CD4-positive, alpha-beta T cell treated with Interleukin-15 for 4 hours (primary cell): Measurements from ENCODE around the gene SEPTIN2.
A peak's percentile ranks its signal among the peaks of the same experiment; 100 is the strongest.
"Not testable (repeated sequence)": the region's sequence is repeated elsewhere in the genome, so short reads cannot be mapped to it uniquely, and the experiment has no call there.

Experiments
- DNase-seq: peaks from one replicate; pipeline ENCODE4 v3.0.0-alpha.2; 2020; ENCODE audit warnings: low spot score

SEPTIN2 gene

DNA sequence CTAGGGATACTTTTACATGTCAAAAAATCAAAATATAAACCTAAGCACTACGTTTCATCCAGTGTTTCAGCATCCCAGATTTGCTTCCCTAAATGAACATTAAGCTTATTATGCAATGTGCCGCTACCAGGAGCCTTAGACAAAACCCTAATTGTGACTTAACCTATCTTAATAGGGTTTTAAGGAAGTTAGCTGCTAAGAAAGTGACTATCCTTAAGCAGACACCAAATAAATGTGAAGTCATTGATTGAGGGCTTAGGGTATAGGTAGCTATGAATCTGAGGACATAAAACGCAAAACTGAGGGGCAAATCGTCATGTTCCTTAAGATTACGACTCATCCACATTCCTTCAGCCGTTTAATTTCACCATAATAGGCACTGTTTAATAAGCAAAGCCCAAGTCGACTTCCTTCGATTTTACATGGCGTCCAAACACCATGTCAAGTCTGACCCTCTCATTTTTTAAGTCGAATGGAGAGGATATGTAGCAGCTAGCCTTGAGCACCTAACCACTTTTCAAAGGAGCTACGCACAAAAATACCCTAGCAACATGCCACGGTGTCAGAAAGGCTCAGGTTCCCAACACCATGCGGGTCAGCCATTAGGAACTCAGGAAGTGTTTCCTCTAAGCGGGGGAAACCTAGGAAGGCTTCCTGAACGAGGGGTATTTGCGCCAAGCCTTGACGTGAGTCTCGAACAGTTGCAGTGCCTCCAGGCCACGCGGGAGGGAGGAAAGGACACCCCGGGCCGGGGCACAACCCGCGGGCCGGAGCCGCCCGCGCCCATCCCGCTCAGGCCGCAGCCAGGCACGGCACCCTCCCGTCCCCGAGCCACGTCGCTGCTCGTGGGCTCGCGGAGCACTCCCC lies 1.3 kb upstream of the SEPTIN2 start:
- DNase-seq = no peak

DNA sequence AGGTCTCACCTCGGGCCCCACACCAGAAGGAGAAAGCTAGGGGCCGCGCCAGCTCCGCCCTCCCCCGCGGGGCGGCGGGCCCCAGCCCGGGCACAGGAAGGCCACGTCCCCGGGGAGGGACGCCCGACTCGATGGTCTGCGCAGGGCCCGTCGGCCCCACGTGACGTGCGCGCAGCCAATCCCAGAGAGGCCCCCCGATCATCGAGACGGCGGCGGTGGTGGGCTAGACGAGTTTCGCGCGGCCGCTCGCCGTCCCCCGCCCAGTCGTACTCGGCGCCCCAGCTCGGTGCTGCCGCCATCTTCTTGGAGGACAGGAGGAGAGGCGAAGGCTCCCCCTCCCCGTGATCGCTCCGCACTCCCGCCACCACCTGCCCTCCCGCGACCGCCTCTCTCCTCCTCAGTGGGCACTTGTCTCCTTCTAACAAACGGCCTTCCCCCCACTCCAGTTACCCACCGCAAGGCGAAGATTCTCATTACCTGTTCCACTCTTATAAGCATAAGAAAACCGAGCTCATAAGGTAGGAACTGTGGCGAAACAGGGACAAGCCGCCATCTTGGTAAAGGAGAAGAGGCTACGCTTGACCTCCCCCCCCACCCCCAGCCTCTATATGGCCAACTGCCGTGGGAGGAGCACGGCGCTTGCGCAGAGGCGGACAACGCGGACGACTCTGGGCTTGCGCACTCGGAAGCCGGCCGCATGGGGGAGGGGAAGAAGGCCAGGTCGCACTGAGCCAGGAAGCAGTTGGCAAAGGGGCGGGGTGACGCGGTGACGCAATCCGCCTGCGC lies 439 bp upstream of the SEPTIN2 start, which contains the start of gene HDLBP:
Gene HDLBP, minus strand, starts transcription at position 580 of the 786 bp plus-strand sequence. CDS start 48,803 bp downstream, outside the sequence.
- peak; percentile 100 for DNase-seq

- no peak for DNase-seq
These were observed 1.1 kb downstream of the SEPTIN2 start for GRCh38 chr2:241316825-241317224.

DNA sequence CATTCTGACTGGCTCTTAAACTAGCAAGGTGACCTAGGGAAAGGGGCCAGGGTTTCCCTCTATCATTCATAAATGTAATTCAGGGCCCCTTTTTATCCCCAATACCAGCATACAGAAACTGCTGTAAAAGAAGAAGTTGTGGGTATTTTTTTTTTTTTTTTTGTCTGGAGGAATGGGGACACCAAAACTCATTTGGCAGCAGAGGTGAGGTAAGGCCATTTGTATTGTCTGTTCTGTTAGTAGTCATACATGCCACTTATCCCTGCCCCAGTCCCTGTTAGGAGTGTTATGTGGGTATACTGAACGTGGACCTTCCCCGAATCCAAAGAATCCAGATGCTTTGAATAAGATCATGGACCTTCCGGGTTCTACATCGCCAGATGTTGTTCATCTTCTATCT lies 1.7 kb downstream of the SEPTIN2 start:
- no peak for DNase-seq

DNA sequence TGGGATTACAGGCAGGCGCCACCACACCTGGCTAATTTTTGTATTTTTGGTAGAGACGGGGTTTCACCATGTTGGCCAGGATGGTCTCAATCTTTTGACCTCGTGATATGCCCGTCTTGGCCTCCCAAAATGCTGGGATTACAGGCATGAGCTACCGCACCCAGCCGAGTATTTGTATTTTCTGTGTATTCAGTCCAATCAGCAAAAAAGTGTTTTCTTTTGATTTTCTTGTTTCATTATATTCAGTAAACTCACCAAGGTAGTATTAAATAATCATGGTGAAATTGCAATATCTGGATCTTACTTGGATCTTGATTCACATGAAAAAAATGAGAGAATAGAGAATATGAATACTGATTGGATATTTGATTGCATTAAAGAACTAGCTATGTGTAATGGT lies 3.1 kb downstream of the SEPTIN2 start:
- DNase-seq = not testable (repeated sequence)

GRCh38 chr2:241320394-241320793 lies 4.7 kb downstream of the SEPTIN2 start:
- no peak for DNase-seq

DNA sequence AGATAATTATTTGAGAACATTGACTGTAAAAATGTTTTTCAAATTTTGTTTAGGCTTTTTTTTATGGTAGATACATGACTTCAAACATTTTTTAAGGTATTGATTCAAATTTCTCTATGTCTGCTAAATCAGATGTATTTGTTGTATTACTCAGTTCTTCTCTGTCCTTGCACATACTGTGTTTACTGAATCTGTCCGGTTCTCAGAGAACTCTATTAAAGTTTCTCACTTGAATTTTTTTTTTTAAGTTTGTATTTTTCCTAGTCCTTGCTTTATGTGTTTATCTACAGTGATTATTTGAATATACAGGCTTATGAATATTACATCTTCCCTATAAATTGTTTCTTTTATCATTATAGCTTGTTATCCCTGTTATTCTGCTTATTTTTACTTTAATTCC lies 5.3 kb downstream of the SEPTIN2 start:
- no peak for DNase-seq

GRCh38 chr2:241321886-241322285 lies 6.2 kb downstream of the SEPTIN2 start:
- no peak for DNase-seq

GRCh38 chr2:241323778-241324177 lies 8.1 kb downstream of the SEPTIN2 start:
- DNase-seq = no peak

- no peak for DNase-seq
These were observed 9.1 kb downstream of the SEPTIN2 start for GRCh38 chr2:241324775-241325174.

DNA sequence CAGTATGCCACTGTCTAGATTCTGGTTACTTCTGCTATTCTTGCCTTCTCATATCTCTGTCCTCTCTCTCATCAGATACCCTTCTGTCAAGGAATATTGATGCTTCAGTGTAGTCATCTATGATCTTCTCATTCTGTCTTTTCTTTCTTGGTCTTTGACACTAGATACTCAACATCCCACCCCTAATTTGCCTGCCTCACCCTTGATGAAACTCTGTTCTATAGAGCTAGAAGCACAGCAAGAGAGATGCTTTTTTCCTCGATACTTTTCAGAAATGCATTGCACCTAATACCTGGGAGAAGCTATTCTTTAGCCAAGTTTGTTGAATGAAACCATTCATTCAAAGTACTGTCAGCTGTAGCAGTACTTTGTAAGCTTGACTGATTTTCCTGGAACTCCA lies 9.5 kb downstream of the SEPTIN2 start:
- no peak for DNase-seq

DNA sequence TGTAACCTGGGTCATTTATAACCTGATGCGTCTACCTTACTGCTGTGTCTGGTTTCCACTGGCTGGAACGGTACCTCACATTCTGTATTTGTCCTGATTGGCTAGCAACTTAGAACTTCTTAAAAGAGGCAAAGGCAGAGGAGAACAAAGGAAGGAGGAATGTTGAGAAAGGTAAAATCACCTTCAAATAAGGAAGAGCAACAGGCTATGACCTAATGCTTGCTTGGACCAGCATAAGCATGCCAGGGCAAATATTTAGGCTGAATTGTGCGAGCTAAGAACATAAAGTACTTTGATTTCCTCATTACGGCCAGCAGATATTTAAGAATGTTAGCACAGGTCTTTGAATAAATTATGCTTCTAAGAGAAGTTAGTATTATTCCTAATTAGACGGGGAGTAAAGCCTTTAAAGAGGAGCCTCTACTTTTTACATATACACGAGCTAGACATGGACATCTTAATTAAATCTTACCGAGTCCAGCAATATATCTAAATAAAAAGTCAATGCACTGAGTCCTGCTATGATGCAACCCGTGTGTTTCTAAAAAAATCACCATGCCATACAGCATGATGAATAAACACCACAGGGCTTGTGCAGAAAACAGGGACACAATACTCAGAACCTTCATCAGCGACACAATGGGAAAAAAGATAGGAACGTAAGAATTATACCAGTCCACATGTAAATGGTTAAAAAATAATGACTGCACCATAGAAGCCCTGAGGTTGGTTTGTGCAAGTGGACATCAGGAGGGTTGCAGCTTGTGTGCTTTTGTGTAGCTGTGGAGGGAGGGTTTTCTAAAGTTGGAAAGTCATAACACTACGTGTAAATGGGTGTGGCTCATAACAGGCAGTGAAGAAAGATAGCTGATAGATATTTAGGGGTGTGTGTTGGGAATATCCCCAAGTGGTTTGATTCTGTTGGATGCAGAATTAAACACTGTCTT lies 14.2 kb downstream of the SEPTIN2 start:
- no peak for DNase-seq

DNA sequence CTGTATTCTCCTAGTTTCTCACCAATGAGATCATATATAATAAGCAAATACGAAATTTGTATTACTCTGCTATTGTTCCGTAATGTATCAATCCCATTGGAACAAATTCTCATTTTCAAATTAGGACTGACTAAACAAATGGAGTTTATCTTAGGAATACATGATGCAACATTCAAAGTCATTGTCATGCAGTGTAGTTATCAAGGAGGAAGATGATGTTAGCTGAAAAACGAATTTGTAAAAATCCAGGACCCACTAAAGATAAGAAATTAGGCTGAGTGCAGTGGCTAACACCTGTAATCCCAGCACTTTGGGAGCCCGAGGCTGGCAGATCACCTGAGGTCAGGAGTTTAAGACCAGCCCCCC lies 14.9 kb downstream of the SEPTIN2 start:
- DNase-seq = no peak

DNA sequence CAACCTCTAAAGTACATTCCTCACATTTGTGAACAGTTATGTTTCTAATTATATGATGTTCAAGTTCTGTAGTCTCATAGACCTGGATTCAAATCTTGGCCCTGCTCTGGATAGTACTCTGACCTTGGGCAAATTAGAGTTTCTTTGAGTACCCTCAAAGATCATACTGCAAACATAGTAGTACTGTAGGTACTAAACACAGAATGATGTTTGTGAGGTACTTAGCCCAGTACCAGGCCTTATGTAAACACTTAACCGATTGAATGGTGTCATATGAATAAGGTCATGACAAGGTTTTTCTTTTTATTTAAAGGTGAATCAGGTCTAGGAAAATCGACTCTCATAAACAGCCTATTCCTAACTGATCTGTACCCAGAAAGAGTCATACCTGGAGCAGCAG lies 19.1 kb downstream of the SEPTIN2 start:
- DNase-seq = no peak

GRCh38 chr2:241339839-241340630 lies 24.3 kb downstream of the SEPTIN2 start:
- no peak for DNase-seq

GRCh38 chr2:241340631-241341163 lies 25.0 kb downstream of the SEPTIN2 start:
- no peak for DNase-seq

DNA sequence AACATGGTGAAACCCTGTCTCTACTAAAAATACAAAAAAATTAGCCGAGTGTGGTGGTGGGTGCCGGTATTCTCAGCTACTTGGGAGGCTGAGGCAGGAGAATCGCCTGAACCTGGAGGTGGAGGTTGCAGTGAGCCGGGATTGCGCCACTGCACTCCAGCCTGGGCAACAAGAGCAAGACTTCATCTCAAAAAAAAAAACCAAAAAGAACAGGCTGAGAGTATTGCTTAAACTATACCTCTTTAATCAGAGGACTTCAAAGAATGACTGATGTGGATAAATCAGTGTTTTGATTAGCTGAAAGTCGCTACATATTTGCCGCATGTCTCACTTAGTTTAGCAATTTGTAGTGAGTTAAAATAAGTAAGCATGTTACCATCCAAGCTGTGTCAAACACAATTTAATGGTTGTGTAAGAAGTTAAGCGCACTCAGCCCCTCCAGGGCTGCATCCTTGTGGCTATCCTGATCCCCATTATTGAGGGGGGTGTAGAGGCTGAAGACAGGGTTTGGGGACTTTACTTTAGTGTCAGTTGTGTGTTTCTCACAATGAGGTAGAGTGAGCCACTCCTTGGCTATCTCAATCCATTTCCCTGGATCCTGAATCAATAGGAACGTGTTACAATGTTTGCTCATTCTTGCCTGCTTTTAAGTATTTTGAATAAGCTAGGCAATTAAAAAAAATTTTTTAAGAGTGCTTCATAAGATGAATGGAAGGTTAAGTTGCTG lies 29.4 kb downstream of the SEPTIN2 start:
- no peak for DNase-seq

DNA sequence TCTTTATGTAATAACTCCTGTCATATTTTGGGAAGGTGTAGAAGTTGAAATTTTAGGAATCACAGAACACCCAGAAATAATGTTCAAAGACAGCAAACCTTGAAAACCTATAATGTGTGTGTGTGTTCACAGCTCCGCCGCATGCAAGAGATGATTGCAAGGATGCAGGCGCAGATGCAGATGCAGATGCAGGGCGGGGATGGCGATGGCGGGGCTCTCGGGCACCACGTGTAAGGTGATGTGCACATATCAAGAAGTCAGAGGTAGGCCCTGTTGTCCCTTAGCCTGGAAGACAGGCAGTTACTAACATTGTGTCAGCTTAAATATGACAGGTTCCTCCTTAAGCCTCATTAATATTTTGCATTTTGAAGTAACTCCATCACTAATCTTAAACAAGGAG lies 34.2 kb downstream of the SEPTIN2 start:
- DNase-seq = no peak

DNA sequence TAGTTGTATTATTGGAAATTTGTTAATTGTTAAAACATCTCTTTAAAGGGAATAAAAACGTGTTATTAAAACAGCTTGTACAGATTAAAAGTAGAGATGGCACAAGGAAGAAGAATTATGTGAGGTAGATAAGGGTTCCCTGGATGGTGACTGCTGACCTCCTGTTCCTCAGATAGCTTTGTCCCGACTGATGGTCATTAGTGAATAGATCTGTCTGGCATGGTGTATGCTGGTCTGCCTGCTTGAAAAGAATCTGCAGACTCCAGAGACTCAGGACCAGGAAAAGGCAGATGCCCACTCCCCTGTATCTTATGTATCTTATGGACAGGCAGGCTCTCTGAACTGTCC lies 34.8 kb downstream of the SEPTIN2 start:
- DNase-seq = no peak

- no peak for DNase-seq
These were observed 35.3 kb downstream of the SEPTIN2 start for GRCh38 chr2:241350878-241351639.
